T-helper 1 cell treated with Interleukin-12 subunit alpha and Interleukin-12 subunit beta and Interleukin-4 antibody, amounts not matched to agents 30 ng/mL and 1 ng/mL, for 36 hours (primary cell): ENCODE results near the gene FAM50B. TPM values are rescaled to one million over a fixed set of nuclear protein-coding genes. Genes with fewer than 3 reads are reported as not detected.

Source experiments
- intact Hi-C: fragments of 100-400 bp; cut with micrococcal nuclease; formaldehyde crosslinking; loops from one replicate; pipeline ENCODE4 v1.15.1; 2024
- total RNA-seq: library from RNA; stranded (reverse); gene quantifications from 2 replicates; pipeline ENCODE4 v1.2.3, GENCODE V29; 2022

Gene FAM50B
- total RNA-seq, 1 donor from 2014 or later, result 9.5 TPM

DNA sequence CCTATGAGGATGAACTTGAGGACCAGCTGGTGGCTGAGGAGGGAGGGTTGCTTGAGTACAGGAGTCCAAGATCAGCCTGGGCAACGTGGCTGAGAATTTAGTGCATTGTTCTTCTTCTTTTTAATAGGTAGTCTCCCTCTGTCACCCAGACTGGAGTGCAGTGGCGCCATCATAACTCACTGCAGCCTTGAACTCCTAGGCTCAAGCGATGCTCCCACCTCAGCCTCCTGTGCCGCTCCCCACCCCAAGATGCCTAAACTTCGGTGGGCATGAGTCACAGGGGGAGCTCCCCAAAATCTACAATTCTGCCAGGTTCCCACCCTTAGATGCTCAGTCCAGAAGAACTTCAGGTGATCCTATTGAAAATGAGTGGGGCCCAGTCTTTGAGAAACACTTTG is 21.4 kb downstream of the FAM50B start:
- intact Hi-C loops, result no loop called here

DNA sequence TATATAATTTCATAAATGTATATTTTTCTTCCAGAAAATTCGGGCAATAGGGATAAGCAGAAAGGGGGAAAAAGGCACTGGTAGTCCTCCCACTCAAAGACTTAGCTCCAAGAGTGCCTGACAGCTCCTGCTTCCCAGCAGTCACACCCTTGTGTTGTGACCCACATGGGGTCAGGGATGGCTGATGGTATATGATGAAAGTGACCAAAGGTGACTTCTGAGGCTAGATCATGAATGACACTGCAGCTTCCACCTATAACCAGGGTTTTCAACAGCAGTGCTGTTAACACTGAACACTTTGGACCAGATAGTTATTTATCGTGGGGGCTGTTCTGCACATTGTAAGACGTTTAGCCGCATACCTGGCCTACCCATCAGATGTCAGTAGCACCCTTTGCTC is 22.3 kb downstream of the FAM50B start:
- intact Hi-C loops, result no loop called here

GRCh38 chr6:3871939-3872338 is 22.8 kb downstream of the FAM50B start:
- intact Hi-C loops, result no loop called here

- intact Hi-C loops, result no loop called here
Measured at GRCh38 chr6:3872370-3872854, 23.2 kb downstream of the FAM50B start.

DNA sequence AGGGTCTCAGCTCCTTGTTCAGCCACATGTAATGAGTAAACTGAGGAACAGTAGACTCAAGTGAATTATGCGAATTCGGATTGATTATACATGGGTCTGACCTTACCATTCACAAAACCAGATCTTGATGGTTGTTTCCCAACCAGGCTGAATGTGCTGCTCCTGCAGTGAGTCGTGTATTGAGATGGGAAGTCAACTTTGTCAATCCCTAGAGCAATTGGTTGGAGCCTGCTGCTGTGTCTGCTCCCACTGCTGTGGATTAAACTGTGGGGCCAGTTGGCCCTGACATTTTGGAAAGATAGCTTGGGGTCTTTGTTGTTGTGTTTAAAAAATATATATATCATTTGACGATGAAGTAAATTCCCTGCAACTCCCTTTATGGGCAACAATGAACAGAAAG is 23.9 kb downstream of the FAM50B start:
- intact Hi-C loops, result no loop called here

GRCh38 chr6:3874069-3874468 is 24.9 kb downstream of the FAM50B start:
- intact Hi-C loops, result no loop called here

DNA sequence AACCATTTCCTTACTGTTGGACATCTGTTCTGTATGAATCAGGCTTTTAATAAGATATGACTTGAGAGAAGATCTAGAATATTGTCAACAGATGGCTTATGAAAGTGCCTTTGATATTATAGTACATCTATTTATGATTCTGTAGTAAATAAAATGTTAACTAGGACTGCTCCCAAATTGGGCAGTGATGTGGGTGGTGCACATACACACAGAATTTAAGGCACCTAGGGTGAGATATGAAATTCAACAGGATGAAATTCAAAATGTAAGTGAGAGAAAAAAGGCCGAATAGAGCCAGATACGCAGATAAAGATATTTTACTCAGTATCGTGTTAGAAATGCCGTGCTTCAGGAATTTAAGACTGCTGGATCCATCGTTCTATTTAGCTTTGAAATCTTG is 26.3 kb downstream of the FAM50B start:
- intact Hi-C loops, result no loop called here

GRCh38 chr6:3876101-3876500 is 26.9 kb downstream of the FAM50B start:
- intact Hi-C loops, result no loop called here

- intact Hi-C loops, result no loop called here
Measured at GRCh38 chr6:3876866-3877265, 27.7 kb downstream of the FAM50B start.

DNA sequence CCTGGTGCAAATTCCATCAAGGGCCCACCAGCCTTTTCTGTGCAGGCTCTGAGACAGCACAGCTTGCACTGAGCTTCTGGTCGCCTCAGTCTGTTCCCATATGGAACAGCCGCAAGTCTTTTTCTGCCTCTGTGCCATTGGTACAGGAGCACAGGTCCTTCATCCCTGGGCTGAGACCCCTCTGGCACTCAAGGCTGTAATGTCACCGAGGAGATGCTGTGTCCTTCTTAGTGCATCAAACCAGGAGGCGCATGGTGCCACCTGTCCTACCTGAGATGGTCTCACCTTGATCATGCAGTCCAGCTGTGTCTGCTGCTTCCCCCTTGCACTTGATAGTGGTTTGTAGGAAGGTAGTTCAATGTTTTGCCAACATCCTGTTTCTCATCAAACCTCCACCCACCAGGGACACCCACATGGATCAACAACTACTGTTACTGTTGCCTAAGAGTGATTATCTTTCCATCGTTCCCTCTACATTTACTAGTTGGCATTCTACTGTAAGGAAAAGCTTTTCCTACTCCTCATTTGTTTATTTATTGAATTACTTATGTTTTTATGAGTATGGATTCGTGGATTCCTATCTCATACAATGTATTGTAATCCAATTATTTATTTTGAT is 29.0 kb downstream of the FAM50B start:
- intact Hi-C loops, result no loop called here

DNA sequence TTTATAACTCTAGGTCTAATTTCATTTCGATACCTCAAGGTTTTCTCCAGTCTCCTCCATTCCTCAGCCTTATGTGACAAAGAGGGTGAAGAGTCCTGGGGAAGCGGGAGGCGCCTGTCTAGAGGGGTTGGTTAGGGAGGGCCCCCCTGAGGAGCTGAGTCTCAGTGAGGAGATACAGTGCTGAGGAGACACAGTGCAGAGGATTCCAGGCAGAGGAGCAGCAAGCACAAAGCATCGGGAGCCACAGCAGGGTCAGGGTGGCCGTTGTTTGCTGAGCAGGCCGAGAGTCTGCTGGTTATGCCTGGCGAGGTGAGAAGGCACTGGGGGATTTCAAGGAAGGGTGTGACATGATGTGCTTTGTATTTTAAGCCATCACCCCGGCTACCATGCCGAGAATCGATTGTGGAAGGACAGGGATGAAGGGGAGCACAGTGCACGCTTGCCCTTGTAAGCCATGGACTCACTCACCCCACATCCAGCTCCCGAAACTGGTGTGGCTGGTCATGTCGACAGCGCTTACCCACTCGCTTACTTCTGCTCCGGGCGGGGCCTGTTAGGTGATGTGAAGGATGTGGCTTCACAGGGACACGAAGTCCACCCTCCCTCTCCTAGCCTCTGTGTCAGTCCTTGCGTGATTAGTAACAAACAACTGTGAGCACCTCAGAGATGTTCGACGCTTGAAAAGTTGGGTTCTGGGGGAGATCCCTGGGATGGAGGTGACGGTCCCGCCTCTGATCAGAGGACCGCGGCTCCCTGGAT is 30.2 kb downstream of the FAM50B start:
- intact Hi-C loops, result no loop called here

DNA sequence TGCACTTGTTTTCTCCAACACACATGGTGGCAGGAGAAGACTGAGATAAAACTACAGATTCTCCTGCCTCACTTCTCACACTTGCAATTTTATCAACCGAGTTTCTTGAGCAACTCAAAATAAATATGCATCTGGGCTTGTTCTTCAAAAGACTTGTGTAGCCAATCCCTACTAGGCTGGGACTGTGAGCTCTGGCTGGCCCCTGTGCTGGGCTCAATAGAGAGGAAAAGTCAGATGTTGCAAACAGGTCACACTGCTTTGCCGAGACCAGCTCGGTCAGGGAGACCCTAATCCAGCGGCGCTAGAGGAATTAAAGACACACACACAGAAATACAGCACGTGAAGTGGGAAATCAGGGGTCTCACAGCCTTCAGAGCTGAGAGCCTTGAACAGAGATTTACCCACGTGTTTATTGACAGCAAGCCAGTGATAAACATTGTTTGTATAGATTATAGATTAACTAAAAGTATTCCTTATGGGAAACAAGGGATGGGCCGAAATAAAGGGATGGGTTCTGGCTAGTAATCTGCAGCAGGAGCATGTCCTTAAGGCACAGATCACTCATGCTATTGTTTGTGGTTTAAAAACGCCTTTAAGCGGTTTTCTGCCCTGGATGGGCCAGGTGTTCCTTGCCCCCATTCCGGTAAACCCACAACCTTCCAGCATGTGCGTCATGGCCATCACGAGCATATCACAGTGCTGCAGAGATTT is 32.7 kb downstream of the FAM50B start:
- intact Hi-C loops, result no loop called here

DNA sequence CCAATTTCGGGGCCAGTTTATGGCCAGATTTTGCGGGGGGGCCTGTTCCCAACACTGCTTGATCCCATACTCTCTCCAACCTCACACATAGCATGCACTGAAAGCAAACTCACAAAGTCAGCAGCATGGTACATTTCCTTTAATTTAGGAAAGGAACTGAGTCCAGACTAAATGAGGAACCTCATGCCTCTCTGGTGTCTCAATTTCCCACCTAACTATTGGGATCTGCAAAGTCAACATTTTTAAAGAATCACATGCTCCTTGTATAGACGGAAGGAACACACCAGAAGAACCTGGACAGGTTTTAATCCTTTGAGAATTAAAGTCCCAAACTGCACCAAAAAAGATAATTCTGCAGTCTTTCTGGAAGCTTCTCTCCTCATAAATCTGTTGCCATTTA is 33.3 kb downstream of the FAM50B start:
- intact Hi-C loops, result no loop called here

DNA sequence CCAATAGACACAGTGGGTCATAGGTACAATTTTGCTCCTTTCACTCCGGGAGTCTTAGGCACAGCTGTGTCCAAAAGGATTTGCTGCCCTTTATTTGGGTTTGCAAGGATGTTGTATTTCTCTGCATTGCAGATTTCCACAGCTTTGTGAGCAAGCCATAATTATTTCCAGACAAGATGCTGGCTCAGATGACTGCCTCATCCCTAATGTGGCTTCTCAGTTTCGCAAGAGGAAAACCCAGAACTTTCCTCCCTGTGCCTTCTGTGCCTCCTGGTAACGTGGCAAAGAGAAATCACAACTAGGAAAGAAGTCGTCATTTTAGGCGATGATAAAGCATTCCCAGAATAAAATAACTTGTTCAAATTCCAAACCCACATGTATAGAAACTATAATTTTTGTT is 33.7 kb downstream of the FAM50B start:
- intact Hi-C loops, result no loop called here

DNA sequence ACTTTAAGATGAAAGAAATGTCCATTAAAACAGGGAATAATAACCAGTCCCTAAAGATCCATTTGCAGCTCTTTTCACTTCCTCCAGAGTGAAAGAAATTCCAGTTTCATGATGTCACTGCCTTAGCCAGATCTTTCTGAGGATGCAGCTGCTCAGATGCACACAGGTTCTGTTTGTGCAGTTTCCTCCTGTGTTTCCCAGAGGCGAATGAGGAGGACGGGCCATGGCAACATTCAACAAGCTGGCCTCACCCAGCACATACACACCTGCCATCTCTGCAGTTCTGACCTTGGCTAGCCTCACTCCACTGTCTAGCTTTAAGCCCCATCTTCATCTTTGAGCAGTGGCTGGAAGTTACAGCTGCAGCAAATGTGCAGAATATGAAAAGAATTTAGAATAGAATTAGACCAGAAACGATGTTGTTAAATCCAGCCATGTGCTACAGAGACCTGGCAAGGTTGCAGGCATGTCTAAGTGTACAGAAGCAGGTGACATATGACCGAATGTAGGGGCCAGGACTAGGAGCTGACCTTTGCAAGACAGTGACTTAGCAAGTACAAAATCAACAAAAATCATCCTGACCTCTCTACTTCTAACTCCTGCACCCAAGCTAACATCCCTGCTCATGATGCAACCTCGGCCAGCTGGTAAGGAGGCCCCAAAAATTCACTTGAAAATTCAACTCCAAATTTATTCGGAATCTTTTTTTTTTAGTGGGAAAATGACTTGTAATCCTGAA is 35.0 kb downstream of the FAM50B start:
- intact Hi-C loops, result no loop called here

GRCh38 chr6:3885262-3886036 is 36.3 kb downstream of the FAM50B start:
- intact Hi-C loops, result no loop called here

DNA sequence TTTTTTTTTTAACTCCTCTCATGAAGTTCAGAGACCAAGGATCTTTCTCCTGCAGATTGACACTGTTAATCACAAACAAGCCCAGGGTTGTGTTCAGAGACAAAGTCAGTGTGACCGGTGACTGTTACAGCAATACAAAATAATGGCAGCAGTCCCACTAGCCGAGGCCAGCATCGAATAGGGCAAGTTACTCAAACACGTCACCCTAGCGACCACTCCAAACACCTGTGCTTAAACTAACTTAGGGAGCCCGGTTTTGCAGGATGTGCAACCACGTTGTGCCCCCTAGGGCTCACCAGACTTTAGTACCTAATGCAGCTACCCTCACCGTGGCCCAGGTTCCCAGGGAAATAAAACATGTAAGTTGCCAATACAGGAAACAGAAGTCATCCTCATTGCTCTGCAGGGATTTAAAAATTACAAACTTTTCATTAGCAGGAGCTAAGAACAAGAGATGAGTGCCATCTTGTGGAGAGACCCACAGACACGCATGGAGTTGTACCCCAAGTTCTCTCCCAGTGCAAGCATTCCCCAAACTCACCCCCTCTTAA is 38.1 kb downstream of the FAM50B start:
- intact Hi-C loops, result loop anchor here (1.0 kb wide), 2 partner anchors 139 to 145 kb away; no protein-coding TSS in a partner anchor

DNA sequence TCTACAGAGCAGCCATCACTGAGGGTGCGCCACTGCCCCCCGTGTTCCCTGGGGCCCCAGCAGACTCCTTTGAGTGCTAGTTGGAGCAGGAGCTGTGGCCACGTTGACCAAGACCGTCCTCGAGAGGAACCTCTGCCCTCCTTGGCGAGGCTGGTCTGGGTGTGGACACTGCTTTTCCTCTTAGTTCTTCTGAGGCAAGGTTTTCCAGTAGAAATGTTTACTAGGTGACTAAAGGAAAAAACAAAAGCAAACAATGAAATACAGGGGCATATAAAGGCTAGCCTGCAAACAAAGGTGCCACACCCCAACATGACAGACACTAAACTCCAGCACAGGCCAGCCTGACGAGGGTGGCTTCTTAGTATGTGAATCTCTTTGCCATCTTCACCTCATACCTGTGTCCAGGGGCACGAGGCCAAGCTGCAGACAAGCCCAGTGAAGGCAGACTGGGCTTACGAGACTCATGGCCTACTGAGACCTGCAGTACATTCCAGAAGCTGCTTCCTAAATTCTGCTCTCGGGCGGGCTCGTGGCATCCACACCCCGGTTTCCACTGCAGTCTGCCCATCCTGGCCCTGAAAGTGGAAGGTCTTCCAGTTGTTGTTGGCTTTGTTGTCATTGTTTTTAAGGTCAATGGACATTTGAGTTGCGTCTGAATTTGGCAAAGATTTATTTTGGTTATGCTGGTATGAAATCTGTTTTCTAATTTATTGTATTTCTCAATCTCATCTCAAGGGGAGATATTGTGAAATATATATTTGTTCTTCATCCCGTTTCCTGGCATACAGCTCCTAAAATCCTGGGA is 39.2 kb downstream of the FAM50B start:
- intact Hi-C loops, result no loop called here

DNA sequence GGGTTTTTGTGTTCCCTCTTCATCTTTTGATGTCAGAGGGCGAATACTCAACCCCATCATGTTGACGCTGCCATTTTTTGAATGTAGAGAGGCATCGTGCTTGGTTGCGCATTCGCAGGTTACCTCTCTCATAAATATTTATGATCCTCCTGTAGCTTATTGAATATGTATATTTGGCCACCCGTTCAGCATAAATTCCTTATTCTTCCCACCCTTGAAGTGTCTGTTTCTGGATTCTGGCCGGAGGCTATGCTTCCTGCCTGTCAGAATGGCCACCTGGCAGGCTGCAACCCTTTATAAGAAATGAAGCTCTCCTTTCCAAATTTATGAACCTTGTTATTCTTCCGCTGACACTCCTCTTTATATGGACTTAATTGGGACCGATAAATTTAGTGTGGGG is 40.9 kb downstream of the FAM50B start:
- intact Hi-C loops, result no loop called here

- intact Hi-C loops, result no loop called here
Measured at GRCh38 chr6:3891883-3892282, 42.7 kb downstream of the FAM50B start.
